ENCODE results near the gene ATF4.

DNA sequence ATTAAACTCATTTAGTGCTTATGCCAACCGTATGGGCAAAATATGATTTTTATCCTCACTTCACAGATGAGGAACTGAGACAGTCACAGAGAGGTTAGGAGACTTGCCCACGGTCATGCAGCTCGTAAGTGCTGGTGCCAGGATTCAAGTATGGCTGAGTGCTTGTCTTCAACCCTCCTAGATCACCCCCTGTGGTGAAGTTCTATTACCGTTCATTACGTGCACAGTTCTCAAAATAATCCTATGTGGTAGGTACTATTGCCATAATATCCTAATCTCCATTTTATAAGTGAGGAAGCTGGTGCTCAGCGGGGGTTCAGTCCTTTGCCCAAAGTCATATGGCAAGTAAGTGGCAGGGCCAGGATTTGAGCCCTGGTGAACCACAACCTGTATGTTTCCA is 16.7 kb upstream of the ATF4 start:
- TF ChIP-seq, protein P1, sequence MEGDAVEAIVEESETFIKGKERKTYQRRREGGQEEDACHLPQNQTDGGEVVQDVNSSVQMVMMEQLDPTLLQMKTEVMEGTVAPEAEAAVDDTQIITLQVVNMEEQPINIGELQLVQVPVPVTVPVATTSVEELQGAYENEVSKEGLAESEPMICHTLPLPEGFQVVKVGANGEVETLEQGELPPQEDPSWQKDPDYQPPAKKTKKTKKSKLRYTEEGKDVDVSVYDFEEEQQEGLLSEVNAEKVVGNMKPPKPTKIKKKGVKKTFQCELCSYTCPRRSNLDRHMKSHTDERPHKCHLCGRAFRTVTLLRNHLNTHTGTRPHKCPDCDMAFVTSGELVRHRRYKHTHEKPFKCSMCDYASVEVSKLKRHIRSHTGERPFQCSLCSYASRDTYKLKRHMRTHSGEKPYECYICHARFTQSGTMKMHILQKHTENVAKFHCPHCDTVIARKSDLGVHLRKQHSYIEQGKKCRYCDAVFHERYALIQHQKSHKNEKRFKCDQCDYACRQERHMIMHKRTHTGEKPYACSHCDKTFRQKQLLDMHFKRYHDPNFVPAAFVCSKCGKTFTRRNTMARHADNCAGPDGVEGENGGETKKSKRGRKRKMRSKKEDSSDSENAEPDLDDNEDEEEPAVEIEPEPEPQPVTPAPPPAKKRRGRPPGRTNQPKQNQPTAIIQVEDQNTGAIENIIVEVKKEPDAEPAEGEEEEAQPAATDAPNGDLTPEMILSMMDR (IDR thresholded peaks at IDR 0.05), result no peak
- TF ChIP-seq POLR2AphosphoS5 (IDR thresholded peaks at IDR 0.05), result no peak

Measured in suprapubic skin (tissue), 3 donors.